ENCODE results near the gene CYFIP2. TPM values are rescaled to one million over a fixed set of nuclear protein-coding genes. Genes with fewer than 3 reads are reported as not detected.

CYFIP2 gene
- total RNA-seq, 4 donors from 2014 or later, result 4.1 to 11.9 (median 6.0) TPM

GRCh38 chr5:157290156-157290980, 24.4 kb downstream of the CYFIP2 start:
- no peak for TF ChIP-seq CTCF (IDR thresholded peaks at IDR 0.05; ENCODE audit: low read depth)

- no peak for TF ChIP-seq CTCF (IDR thresholded peaks at IDR 0.05; ENCODE audit: low read depth)
Observed at GRCh38 chr5:157290981-157291711, 25.2 kb downstream of the CYFIP2 start.

- no peak for TF ChIP-seq CTCF (IDR thresholded peaks at IDR 0.05; ENCODE audit: low read depth)
Observed at GRCh38 chr5:157292599-157292998, 26.7 kb downstream of the CYFIP2 start.

- no peak for TF ChIP-seq CTCF (IDR thresholded peaks at IDR 0.05; ENCODE audit: low read depth)
Observed at GRCh38 chr5:157294407-157295091, 28.6 kb downstream of the CYFIP2 start.

- TF ChIP-seq CTCF (IDR thresholded peaks at IDR 0.05; ENCODE audit: low read depth), result no peak
Observed at GRCh38 chr5:157295247-157295646, 29.3 kb downstream of the CYFIP2 start.

- no peak for TF ChIP-seq CTCF (IDR thresholded peaks at IDR 0.05; ENCODE audit: low read depth)
Observed at GRCh38 chr5:157300564-157300963, 34.6 kb downstream of the CYFIP2 start.

GRCh38 chr5:157301066-157301465, 35.1 kb downstream of the CYFIP2 start:
- no peak for TF ChIP-seq CTCF (IDR thresholded peaks at IDR 0.05; ENCODE audit: low read depth)
